ENCODE data around the gene ATXN7L1.

- no peak for TF ChIP-seq ZNF274 (IDR thresholded peaks at IDR 0.05; ENCODE audit: low read depth, low read length)
- no peak for TF ChIP-seq YY1 (IDR thresholded peaks at IDR 0.05; ENCODE audit: insufficient read depth, insufficient read length)
These were observed 84.5 kb downstream of the ATXN7L1 start for GRCh38 chr7:105791926-105792325.
